ENCODE results near the gene MUC6. TPM values are rescaled to one million over a fixed set of nuclear protein-coding genes. Genes with fewer than 3 reads are reported as not detected.

Gene MUC6
- total RNA-seq, 1 experiment from 2014 or later: not detected

DNA sequence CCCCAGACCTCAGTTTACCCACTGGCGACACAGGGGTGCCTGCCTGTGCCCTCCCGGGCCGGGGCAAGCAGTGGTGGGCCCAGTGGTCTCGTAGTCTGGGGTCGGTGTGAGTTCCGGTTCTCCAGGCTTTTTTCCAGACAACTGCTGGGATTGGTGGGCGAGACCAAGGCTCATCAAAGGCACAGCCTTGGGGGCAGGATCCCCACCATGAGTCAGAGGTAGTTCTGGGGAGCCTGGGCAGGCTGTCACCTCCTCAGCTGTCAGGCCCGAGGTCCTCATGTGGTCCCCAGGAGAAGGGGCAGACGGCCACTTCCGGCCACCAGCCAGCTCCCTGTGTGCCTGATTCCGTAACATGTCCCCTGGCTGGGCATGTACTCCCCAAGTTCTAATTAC, 37.3 kb upstream of the MUC6 start:
- in situ Hi-C loops (cut with HindIII; ENCODE audit: low pct_unique_long_range_greater_than_20kb, low sequenced_read_pairs): no loop called here

DNA sequence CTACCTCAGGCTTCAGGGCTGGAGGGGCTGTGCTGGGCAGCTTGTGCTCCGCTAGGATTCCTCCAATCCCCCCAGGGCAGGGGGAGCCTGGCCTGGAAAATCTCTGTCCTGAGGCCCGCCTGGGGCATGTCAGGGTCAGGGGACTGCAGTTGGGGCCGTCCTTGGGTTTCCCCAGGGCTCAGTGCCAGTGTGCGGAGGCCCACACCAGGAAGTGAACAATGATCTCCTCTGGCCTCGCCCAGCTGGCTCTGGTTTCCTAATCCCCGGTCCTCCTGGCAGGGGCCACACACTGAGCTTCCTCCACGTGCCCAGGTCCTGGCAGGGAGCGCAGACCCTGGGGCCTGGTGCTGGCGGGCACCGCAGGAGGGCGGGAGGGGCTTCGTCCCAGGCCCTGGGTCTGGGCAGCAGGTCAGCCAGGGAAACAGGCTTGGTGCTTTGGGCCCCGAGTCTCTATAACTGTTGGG, 36.8 kb upstream of the MUC6 start:
- DNase-seq (ENCODE audit: low read depth, low spot score): no peak
- in situ Hi-C loops (cut with HindIII; ENCODE audit: low pct_unique_long_range_greater_than_20kb, low sequenced_read_pairs): no loop called here

More for the DNA sequence above, 37.3 kb upstream of the MUC6 start:
- DNase-seq (ENCODE audit: low read depth, low spot score): no peak

DNA sequence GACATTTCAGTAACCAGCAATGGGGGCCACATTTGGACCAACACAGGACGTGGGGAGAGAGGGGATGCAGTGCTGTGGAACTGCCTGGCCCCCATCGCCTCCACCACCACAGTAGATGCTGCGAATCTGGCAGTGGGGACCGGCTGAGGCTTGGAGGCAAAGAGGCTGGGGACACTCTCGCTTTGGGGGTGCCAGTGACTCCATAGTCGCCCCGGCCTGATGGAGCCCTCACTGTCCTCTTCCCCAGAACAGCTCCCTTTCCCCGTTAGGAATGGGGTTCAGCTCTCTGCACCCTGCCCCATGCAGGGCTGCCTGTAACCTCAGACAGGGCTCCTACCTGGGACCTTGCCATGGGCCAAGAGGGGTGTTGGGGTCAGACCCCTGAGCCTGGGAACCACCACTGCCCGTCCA, 36.3 kb upstream of the MUC6 start:
- DNase-seq (ENCODE audit: low read depth, low spot score): no peak
- in situ Hi-C loops (cut with HindIII; ENCODE audit: low pct_unique_long_range_greater_than_20kb, low sequenced_read_pairs): no loop called here

DNA sequence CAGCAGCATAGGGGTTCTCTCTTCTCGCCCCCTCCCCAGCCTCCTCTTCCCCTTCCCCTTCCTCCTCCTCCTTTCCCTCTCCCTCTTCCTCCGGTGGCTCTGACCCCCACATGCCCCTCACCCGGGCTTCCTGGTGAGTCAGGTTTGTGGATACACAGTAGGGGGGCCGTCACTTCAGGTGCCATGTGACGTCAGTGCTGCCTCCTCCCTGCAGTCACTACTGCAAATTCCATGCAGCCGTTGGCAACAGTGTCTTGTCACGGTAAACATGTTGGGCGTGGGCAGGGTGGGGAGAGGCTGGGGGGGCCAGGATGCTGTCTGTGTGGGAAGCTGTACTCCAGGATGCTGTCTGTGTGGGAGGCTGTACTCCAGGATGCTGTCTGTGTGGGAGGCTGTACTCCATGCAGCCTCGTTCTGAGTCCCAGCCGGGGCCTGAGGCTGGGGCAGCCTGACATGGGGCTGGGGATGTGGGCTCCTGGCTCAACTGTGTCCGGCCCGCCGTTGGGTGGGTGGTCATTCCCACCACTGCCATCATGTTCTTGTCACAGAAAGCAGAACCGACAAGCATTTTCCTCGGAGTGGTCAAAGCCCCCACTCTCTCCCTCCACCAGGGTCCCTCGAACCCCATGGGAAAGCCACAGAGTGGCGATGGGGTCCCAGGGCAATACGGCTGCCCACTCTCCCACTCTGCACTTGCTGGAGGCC, 35.8 kb upstream of the MUC6 start:
- in situ Hi-C loops (cut with HindIII; ENCODE audit: low pct_unique_long_range_greater_than_20kb, low sequenced_read_pairs): no loop called here
- DNase-seq (ENCODE audit: low read depth, low spot score): no peak

DNA sequence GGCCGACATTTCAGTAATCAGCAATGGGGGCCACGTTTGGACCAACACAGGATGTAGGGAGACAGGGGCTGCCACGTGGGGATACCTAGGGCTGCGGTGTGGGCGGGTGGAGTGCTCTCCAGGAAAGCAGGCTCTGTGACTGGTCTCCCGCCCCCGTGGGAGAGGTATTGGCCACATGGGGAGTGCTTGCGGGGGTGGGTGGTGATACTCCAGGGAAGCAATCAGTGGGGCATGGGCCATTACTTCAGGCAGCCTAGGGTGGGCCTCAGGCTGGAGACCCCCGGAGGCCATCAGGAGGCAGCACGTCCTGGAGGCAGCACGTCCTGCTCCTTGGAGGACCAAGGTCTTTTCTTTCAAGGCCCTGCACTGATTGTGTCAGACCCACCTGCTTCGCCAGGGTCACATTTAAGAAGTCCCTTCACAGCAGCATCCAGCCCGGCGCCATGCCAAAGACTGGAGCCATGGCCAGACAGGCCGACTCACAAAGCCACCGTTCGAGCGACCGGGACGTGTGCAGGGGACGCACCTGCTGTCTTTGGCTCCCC, 35.1 kb upstream of the MUC6 start:
- in situ Hi-C loops (cut with HindIII; ENCODE audit: low pct_unique_long_range_greater_than_20kb, low sequenced_read_pairs): no loop called here
- DNase-seq (ENCODE audit: low read depth, low spot score): no peak

DNA sequence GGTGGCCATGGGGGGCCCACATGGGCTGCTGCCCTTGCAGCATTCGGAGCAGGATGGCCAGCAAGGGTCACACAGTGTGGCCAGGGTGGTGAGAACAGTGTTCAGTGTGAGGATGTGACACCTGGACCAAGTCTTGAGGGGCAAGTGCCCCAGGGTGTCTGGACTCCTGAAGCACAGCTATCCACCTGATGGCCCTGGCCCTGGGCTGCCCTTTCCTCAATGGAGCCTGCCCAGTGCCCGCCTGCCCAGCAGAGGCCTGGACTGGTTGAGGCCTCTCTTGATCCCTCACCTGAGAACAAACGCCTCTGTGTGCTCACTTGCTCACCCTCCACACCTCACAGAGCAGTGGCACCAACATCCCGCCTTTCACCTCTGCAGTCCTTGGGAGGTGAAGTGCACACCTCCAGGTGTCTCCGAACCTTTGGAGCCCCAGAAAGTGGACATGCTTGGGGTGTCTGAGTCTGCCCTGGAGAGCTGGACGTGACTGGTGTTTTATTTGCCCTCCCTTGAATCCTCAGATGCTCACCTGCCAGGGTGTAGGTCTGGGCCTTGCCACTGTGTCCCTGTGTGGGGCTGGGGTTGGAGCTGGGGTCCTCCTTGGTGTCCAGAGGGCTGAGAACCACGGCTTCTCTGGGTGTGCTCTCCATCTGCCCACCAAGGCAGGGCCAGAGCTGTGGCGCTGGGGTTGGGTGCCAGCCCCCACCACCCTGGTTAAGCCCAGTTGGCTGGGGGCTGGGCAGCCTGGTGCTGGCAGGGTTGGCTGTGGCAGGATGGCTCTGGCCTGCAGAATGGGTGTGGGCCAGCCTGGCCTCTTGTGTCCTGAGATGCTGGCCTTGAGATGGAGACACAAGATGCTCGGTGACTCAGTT, 34.3 kb upstream of the MUC6 start:
- in situ Hi-C loops (cut with HindIII; ENCODE audit: low pct_unique_long_range_greater_than_20kb, low sequenced_read_pairs): no loop called here
- DNase-seq (ENCODE audit: low read depth, low spot score): no peak

DNA sequence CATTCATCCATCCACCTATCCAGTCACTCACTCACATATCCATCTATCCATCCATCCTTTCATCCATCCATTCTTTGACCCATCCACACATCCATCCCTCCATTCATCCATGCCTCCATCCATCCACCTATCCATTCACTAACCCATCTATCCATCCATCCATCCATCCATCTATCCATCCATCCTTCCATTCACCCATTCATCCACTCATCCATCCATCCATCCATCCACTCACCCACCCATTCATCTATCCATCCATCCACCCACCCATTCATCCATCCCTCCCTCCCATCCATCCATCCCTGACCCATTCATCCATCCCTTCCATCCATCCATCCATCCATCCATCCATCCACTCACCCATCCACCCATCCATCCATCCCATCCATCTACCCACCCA, 33.2 kb upstream of the MUC6 start:
- in situ Hi-C loops (cut with HindIII; ENCODE audit: low pct_unique_long_range_greater_than_20kb, low sequenced_read_pairs): no loop called here
- DNase-seq (ENCODE audit: low read depth, low spot score): no peak

DNA sequence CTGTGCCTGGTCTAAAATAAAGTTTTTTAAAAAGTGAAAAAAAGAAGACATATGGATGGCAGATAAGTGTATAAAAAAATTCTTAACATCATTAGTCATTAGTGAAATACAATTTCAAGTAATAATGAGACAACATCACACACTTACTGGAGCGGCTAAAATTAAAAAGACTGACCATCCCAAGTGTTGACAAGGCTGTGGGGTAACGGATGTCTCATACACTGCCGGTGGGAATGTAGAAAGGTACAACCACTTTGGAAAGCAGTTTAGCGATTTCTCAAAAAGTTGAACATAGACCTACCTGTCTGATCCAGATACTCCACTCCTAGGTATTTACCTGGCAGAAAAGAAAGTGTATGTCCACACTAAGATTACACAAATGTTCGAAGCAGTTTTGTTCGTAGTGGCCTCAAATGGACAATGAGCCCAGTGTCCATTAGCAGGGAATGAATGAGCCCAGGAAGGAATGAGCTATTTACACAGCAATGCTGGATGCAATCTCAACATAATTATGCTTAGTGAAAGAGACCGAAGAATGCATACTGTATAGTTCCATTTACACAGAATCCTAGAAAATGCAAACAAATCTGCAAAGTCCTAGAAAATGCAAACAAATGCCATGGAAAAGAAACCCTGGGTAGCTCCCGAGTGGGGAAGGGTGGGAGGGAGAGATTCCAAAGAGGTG, 31.4 kb upstream of the MUC6 start:
- in situ Hi-C loops (cut with HindIII; ENCODE audit: low pct_unique_long_range_greater_than_20kb, low sequenced_read_pairs): no loop called here
- no peak for DNase-seq (ENCODE audit: low read depth, low spot score)

DNA sequence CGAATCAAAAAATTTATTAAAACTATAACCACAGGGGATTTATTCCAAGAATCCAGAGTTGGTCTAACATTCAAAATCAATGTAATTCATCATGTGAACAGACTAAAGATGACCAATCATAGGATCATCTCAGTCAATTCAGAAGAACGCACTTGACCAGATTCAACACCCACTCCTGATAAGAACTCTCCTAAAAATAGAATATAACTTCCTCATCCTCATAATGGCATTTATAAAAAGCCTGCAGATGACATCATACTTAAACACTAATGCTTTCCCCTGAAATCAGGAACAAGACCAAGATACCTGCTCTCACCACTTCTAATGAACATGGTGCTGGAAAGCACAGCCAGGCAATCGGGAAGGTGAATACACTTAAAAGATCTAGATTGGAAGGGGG, 27.6 kb upstream of the MUC6 start:
- in situ Hi-C loops (cut with HindIII; ENCODE audit: low pct_unique_long_range_greater_than_20kb, low sequenced_read_pairs): no loop called here
- no peak for DNase-seq (ENCODE audit: low read depth, low spot score)

DNA sequence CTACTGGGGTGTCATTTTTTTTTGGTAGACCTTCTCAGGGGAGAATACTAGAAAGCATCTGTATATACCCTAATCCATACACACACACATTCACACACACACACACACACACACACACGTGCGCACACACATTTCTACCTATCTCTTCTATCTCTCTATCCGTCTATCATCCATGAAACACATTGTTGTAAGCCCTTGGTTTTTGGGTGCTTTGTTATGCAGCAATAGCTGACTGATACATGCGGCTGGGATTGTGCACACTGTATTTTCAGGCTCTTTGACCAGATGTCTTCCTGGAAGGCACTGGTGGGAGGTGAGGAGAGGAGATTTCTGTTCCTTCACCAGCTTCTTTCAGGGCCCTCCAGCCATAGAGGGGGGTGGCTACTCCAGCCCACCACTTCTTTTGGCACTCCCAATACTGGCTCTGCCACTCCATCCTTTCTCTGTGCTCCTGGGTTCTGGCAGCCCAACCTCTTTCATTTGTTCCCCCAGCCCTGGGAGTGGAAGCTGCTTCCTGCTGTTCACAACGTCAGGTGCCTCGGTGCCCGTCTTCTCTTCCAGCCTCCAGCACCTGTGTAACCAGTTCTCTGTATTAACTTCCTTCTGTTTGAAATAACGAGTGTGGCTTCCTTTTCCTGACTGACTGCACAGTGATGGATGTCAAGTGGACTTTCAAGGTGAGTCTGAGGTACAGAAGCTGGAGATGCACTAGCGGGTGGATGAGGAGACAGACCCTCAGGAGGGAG, 25.7 kb upstream of the MUC6 start:
- DNase-seq (ENCODE audit: low read depth, low spot score): no peak
- in situ Hi-C loops (cut with HindIII; ENCODE audit: low pct_unique_long_range_greater_than_20kb, low sequenced_read_pairs): no loop called here

DNA sequence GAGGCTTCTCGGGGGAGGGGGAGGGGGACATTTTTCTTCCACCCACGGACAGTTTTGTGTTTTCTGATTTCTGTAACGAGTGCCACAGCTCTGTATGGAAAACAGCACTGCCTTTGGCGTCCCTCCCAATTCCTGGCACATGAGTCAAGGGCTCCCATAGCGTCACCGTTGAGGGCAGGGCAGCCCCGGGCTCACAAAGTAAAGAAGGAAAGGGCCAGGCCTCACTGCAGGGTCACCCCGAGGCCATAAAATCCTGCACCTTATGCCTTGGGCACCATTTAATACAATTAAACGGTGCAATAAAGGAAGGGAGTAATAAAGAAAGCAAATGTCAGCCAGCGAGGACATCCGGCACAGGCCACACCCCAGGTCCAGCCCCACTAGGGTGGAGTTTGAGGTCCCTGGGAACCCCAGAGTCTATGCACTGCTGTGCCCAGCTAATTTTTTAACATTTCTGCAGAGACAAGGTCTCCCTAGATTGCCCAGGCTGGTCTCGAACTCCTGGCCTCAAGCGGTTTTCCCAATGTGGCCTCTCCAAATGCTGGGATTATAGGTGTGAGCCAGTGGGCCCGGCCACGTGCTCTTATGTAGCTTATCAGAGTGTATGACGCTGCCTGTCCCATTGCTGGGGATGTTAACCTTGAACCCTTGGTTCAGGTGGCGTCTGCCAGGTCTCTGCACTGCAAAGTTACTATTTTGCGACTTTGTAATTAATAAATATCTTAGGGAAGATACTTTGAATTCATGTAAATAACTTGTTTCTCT, 24.5 kb upstream of the MUC6 start:
- in situ Hi-C loops (cut with HindIII; ENCODE audit: low pct_unique_long_range_greater_than_20kb, low sequenced_read_pairs): no loop called here
- no peak for DNase-seq (ENCODE audit: low read depth, low spot score)

DNA sequence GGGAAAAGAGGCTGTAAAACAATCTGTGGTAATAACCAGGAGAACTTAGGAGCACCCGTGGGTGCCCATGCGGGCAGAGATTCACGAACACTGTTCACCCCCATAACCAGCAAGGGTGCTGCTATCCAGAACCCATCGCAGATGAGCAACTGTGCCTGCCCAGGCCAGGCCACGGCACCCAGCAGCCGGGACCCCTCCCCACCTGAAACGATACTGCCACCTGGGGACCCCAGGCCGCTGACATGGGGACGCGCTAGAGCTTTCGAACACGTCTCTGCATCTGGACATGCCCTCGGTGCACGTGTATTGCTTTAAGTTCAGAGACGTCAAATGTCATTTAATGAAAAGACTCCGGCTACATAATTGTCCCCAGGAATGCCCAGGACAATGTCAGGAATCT, 23.9 kb upstream of the MUC6 start:
- no peak for DNase-seq (ENCODE audit: low read depth, low spot score)
- in situ Hi-C loops (cut with HindIII; ENCODE audit: low pct_unique_long_range_greater_than_20kb, low sequenced_read_pairs): no loop called here

DNA sequence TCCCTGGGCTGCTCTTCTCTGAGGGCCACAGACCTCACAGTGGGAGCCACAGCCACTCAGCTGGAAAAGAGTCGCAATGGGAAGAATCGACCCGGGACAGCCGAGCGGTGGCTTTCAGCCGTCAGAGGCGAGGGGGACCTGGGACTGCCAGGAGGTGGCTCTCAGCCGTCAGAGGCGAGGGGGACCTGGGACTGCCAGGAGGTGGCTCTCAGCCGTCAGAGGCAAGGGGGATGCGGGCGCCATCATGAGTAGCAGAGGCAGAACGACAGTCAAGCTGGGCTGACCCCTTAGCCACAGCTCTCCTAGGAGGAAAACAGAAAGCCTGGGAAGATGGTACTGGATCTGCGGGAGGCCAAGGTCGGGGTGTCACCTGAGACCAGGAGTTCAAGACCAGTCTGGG, 23.2 kb upstream of the MUC6 start:
- in situ Hi-C loops (cut with HindIII; ENCODE audit: low pct_unique_long_range_greater_than_20kb, low sequenced_read_pairs): no loop called here

DNA sequence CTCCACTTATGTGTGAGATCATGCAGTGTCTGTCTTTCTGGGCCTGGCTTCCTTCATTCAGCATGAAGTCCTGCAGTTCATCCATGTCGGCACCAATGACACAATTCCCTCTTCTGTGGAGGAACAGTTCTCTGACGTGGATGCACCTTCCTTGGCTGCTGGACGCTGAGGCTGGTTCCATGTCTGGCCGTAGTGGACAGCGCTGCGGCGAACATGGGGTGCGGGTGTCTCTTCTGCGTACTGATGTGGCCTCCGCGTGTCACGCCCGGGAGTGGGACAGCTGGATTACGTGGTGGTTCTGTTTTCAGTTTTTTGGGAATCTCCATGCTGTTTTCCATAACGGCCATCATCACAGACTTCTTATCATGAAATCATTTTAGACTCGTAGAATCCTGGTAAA, 21.3 kb upstream of the MUC6 start:
- in situ Hi-C loops (cut with HindIII; ENCODE audit: low pct_unique_long_range_greater_than_20kb, low sequenced_read_pairs): no loop called here
- DNase-seq (ENCODE audit: low read depth, low spot score): no peak

More for the DNA sequence above, 23.2 kb upstream of the MUC6 start:
- DNase-seq (ENCODE audit: low read depth, low spot score): no peak

DNA sequence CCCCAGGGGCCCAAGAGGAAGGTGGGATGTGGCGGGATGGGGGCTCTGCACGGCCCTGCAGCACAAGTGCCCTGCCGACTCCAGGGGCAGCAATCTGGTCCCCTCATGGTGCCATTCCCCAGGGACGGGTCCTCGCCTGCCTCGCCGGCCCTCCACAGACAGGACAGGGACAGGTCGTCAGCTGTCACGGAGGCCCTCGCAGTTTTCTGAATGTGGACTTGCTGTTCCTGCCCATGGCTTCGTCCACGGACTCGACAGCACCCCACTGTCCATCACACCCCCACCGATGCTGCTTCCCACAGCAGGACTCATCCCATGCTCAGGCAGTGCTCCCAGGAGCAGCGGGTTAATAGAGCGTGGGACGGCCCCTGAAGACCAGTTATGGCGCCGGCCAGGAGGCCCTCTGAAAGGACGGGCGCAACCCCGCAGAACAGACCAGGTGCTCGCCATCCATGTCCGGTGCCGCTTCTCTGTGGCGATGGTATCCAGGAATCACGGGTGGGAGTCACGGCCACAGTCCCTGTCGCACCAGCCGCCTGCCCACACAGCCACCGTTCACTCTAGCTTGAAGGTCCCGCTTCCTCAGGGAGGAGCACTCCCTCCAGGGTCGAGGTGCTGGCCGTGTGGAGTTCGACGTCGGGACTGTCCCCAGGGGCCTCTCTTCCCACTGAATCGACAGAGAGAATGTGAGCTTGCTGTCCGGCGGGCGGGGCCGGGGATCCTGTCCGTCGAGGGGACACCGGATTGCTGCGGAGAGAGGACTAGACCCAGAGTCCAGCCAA, 19.7 kb upstream of the MUC6 start:
- in situ Hi-C loops (cut with HindIII; ENCODE audit: low pct_unique_long_range_greater_than_20kb, low sequenced_read_pairs): no loop called here
- DNase-seq (ENCODE audit: low read depth, low spot score): no peak

DNA sequence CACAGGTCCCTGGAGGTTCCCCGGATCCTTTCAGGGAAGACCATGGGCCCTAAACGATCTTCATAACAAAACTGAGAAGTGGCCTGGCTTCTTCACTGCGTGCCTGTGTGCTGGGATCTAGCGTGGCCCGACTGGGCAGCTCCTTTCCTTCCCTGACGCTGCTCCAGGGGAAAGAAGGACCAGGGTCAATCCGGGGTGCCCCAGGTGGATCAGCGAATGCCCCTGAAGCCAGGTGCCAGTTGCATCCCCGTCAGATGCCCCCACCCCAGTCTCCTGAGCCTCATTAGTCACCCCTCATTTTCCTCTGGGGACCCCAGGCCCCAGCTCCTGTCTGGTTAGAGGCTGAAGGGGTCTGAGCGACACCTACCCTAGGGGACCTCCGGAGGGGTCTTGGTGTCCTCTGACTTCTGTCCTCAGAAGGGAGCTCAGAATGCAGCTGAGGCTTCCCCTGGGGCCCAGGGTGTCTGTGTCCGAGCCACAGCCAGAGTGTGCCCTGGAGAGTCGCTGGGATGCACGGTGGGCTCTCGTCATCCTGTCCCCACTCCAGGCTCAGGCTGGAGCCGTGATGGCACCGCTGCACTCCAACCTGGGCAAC, 18.7 kb upstream of the MUC6 start:
- no peak for DNase-seq (ENCODE audit: low read depth, low spot score)
- in situ Hi-C loops (cut with HindIII; ENCODE audit: low pct_unique_long_range_greater_than_20kb, low sequenced_read_pairs): no loop called here

Data from SK-MEL-5 (cell line).